SK-N-MC (cell line): ENCODE measurements around the gene GALNT15.

ENCODE experiments used
- EZH2 ChIP-seq: fragments of 200-600 bp; sonication (generic); IDR thresholded peaks from one replicate; pipeline ENCODE4 v1.6.1; 2017; ENCODE audit warnings: antibody characterized with exemption
- FOXP2 ChIP-seq: optimal IDR thresholded peaks from 2 replicates; pipeline ENCODE3; 2011; ENCODE audit warnings: mild to moderate bottlenecking, moderate library complexity; ENCODE audit not compliant: insufficient read depth; ENCODE audit errors: extremely low read length, control extremely low read depth
- POLR2AphosphoS5 ChIP-seq: IDR thresholded peaks from 2 replicates; pipeline ENCODE4 v1.6.1; 2012; ENCODE audit warnings: mild to moderate bottlenecking, low read depth, low read length, borderline replicate concordance

GRCh38 chr3:16205156-16205870, 30.8 kb downstream of the GALNT15 start:
- no peak for TF ChIP-seq EZH2
- TF ChIP-seq POLR2AphosphoS5: no peak
- TF ChIP-seq FOXP2: no peak
